ENCODE measurements around the gene SCARB2.

The SCARB2 gene

DNA sequence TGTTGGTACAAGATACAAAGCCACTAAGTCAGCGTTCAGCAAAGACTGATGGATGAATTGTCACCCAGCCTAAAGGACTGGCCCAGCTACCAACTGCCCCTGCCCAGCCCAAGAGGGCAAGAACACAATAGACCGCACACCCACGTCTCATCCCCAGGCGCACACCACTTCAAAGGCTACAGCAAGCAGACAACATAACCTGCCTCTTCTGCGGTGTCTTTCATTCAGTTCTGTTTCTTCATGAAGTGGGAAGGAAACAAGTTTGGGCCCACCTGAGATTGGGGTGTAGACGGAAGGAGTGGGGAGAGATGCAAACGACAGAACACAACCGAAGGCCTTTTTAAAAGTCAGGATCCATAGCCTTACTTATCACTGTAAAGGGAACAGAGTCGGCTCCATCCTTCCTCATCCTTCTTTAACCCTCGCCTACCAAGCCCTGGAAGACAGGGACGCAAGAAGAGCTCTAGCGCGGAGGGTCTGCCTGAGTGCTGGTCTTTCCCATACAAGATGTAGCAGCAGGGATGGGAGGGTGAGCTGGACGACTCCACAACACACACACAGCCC, 691 bp downstream of the SCARB2 start:
- H3K9ac ChIP-seq (ENCODE audit: low read length in 5 of 5) = peak overlapping the region; percentile 75 to 94 (median 90)
- peak overlapping the region; percentile 78 to 99 (median 93) for H3K4me3 ChIP-seq (ENCODE audit: low read depth in 1 of 5, low read length in 5 of 5)
- H3K9me3 ChIP-seq (ENCODE audit: control insufficient read depth in 5 of 5, low read length in 5 of 5) = no peaks in the 10 kb centered on the region
- H3K27me3 ChIP-seq (ENCODE audit: control insufficient read depth in 5 of 5, insufficient read depth in 4 of 5, low read length in 5 of 5) = no peaks in the 10 kb centered on the region
- peak overlapping the region; percentile 95 for H3K27ac ChIP-seq (ENCODE audit: low read depth, low read length)
- H3K4me1 ChIP-seq (ENCODE audit: control insufficient read depth in 5 of 5, insufficient read depth in 5 of 5, low read length in 5 of 5) = peaks cover 12 to 73% (median 63%) of the 10 kb centered on the region in 5 donors
- no peaks in the 10 kb centered on the region for H3K36me3 ChIP-seq (ENCODE audit: control insufficient read depth in 5 of 5, insufficient read depth in 5 of 5, low read length in 5 of 5)

DNA sequence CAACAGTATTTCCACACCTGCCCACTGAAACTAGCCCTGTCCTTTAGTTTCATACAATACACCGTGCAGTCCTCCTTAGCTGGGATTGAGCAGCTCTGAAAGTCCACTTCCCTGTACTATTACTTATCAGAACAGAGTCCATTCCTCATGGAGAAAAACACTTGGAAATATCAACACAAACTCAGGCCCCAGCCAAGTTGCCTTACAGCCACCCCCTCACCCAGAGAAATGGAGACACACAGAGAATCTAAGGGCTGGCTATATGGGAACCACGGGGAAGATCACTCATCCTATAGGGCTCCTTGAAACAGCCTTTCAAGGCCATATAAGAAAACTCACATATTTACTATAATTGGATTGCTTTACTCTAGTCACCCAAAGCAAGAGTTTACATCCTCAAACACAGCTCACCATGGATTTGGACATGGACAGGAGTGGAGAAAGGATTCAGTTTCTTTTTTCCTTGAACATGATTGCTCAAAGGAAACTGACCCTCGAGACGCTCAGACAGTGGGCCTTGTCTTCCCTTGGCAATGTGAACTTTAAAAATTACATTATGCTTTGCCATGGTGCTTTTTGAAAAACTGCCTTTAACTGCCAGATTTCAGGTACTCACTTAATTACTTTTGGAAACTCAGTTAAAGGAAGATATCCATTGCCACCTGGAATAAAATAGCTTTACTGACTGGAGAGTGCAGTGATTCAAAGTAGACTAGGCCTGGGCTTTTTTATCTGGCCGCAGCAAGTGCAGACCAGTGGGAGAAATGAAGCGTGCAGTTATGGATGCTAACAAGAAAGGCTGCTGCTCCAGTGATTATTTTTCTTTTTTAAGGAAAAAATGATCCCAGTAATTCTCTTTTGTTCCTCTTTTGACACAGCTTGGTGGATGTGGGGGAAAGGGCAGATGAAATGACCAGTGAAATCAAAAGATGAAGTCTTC, 1.6 kb downstream of the SCARB2 start:
- Histone ChIP-seq H3K27ac (ENCODE audit: low read depth, low read length) (peak overlapping the region; percentile 95), H3K4me1 (ENCODE audit: control insufficient read depth in 5 of 5, insufficient read depth in 5 of 5, low read length in 5 of 5) (peaks cover 12 to 78% (median 72%) of the 10 kb centered on the region in 5 donors), H3K9ac (ENCODE audit: low read length in 5 of 5) (peak overlapping the region; percentile 57 to 94 (median 90))

DNA sequence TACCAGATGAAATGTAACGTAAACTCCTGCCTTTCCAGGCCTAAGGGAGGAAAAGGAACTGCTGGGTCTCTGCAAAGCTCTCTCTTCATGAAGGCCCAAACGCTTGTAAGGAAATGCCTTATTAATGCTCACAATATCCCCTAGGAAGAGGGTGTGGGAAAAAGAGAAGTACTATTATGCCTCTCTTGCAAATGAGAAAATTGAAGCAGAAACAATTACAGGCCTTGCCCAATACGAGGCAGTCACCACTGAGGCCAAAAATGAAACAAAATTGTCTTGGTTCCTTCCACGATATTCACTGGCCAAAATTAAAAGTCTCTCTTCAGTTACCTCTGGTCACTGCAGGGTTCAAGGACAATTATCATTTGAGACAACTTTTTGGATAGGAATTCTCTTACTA, 3.2 kb downstream of the SCARB2 start:
- Histone ChIP-seq H3K27ac (ENCODE audit: low read depth, low read length) (peak overlapping the region; percentile 95), H3K4me3 (ENCODE audit: low read depth in 1 of 5, low read length in 5 of 5) (peak overlapping the region in 3 of 5 donors; percentile 3 to 38 (median 8)), H3K36me3 (ENCODE audit: control insufficient read depth in 5 of 5, insufficient read depth in 5 of 5, low read length in 5 of 5) (peaks cover 0 to 2% (median 0%) of the 10 kb centered on the region in 5 donors), H3K9me3 (ENCODE audit: control insufficient read depth in 5 of 5, low read length in 5 of 5) (no peaks in the 10 kb centered on the region), H3K9ac (ENCODE audit: low read length in 5 of 5) (peak overlapping the region in 4 of 5 donors; percentile 54 to 90 (median 78)), H3K4me1 (ENCODE audit: control insufficient read depth in 5 of 5, insufficient read depth in 5 of 5, low read length in 5 of 5) (peaks cover 12 to 93% (median 83%) of the 10 kb centered on the region in 5 donors), H3K27me3 (ENCODE audit: control insufficient read depth in 5 of 5, insufficient read depth in 4 of 5, low read length in 5 of 5) (no peaks in the 10 kb centered on the region)

More for the DNA sequence above, 1.6 kb downstream of the SCARB2 start:
- peak overlapping the region; percentile 78 to 99 (median 93) for H3K4me3 ChIP-seq (ENCODE audit: low read depth in 1 of 5, low read length in 5 of 5)
- no peaks in the 10 kb centered on the region for H3K27me3 ChIP-seq (ENCODE audit: control insufficient read depth in 5 of 5, insufficient read depth in 4 of 5, low read length in 5 of 5)
- no peaks in the 10 kb centered on the region for H3K9me3 ChIP-seq (ENCODE audit: control insufficient read depth in 5 of 5, low read length in 5 of 5)
- no peaks in the 10 kb centered on the region for H3K36me3 ChIP-seq (ENCODE audit: control insufficient read depth in 5 of 5, insufficient read depth in 5 of 5, low read length in 5 of 5)

DNA sequence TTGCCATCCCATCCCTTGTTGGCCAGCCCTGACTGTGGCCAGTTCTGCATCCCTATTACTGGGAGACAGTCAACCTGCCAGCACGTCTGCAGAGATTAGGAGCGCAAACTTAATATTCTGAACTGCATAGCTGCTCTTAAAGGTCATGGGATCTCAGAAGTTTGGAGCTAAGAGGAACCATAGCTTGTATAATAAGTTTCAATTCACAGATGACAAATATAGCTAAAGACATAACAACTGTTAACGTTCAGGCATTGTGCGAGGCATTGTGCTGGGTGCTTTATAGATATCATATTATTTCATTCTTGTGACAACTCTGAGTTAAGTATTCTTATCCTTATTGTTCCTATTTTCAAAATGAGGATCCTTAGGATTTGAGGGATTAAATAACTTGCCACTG, 3.7 kb downstream of the SCARB2 start:
- H3K36me3 ChIP-seq (ENCODE audit: control insufficient read depth in 5 of 5, insufficient read depth in 5 of 5, low read length in 5 of 5) = peaks cover 0 to 2% (median 0%) of the 10 kb centered on the region in 5 donors
- H3K9me3 ChIP-seq (ENCODE audit: control insufficient read depth in 5 of 5, low read length in 5 of 5) = no peaks in the 10 kb centered on the region
- peaks cover 12 to 93% (median 87%) of the 10 kb centered on the region in 5 donors for H3K4me1 ChIP-seq (ENCODE audit: control insufficient read depth in 5 of 5, insufficient read depth in 5 of 5, low read length in 5 of 5)
- peak overlapping the region in 3 of 5 donors; percentile 19 to 90 (median 86) for H3K9ac ChIP-seq (ENCODE audit: low read length in 5 of 5)
- no peak overlapping the region for H3K4me3 ChIP-seq (ENCODE audit: low read depth in 1 of 5, low read length in 5 of 5)
- no peaks in the 10 kb centered on the region for H3K27me3 ChIP-seq (ENCODE audit: control insufficient read depth in 5 of 5, insufficient read depth in 4 of 5, low read length in 5 of 5)
- H3K27ac ChIP-seq (ENCODE audit: low read depth, low read length) = peak overlapping the region; percentile 95

DNA sequence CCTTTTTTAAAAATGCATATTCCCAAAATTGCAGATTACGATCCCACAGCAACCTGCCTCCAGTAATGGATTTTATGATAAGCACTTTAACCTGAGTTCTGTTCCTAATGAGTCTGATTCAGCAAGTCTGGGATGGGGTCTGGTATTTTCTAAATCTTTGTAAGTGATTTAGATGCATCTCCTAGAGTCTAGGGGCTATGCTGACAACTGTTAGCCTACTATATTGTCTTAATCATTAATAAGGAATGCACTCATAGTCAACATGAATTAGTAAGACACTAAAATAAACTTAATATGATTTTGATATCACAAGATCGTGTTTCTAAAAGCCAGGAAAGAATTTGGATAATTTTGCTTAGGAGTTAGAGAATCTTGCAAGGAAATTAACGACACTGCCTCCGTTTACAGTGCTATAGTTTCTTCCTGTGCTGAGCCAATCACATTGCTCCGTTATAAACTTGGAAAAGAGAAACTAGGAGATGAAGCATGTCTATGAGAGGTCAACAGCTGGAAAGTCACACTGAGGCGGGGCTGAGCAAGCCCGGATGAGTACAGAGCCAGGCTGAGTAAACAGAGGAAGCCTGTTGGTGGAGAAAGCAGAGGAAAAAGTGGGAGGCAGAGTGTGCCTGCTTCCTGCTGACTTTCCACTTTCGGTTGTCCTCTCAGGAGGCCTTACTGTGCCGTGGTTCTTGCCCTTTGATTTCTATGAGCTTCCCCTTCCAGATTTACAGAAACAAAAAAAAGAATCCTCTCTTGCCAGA, 5.4 kb downstream of the SCARB2 start:
- Histone ChIP-seq H3K9ac (ENCODE audit: low read length in 5 of 5) (peak overlapping the region; percentile 57 to 81 (median 79)), H3K4me3 (ENCODE audit: low read depth in 1 of 5, low read length in 5 of 5) (peak overlapping the region; percentile 36 to 59 (median 43)), H3K27me3 (ENCODE audit: control insufficient read depth in 5 of 5, insufficient read depth in 4 of 5, low read length in 5 of 5) (no peaks in the 10 kb centered on the region), H3K9me3 (ENCODE audit: control insufficient read depth in 5 of 5, low read length in 5 of 5) (no peaks in the 10 kb centered on the region), H3K27ac (ENCODE audit: low read depth, low read length) (peak overlapping the region; percentile 95), H3K36me3 (ENCODE audit: control insufficient read depth in 5 of 5, insufficient read depth in 5 of 5, low read length in 5 of 5) (peaks cover 0 to 3% (median 0%) of the 10 kb centered on the region in 5 donors), H3K4me1 (ENCODE audit: control insufficient read depth in 5 of 5, insufficient read depth in 5 of 5, low read length in 5 of 5) (peaks cover 9 to 93% (median 88%) of the 10 kb centered on the region in 5 donors)

DNA sequence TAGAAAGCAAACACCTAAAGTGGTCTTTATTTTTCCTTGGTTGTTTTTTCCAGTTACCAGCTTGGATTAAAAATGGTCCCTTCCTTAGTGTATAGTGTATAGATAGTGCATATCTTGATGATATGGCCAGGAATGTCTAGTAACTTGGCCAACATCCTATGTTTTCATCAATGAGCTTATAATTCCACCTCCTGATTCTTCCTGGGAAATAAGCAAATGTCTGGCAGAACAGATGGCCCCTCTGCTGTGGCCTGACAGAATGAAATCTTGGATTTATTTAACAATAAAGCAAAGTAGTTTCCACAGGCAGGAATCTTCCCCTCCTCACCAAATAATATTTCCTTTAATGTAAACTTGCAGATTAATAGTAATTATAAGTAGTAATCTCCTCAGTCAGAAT, 6.1 kb downstream of the SCARB2 start:
- peak overlapping the region in 2 of 5 donors; percentile 13 to 56 for H3K9ac ChIP-seq (ENCODE audit: low read length in 5 of 5)
- H3K4me1 ChIP-seq (ENCODE audit: control insufficient read depth in 5 of 5, insufficient read depth in 5 of 5, low read length in 5 of 5) = peaks cover 9 to 93% (median 82%) of the 10 kb centered on the region in 5 donors
- no peaks in the 10 kb centered on the region for H3K9me3 ChIP-seq (ENCODE audit: control insufficient read depth in 5 of 5, low read length in 5 of 5)
- no peak overlapping the region for H3K4me3 ChIP-seq (ENCODE audit: low read depth in 1 of 5, low read length in 5 of 5)
- H3K36me3 ChIP-seq (ENCODE audit: control insufficient read depth in 5 of 5, insufficient read depth in 5 of 5, low read length in 5 of 5) = peaks cover 0 to 4% (median 0%) of the 10 kb centered on the region in 5 donors
- peak overlapping the region; percentile 95 for H3K27ac ChIP-seq (ENCODE audit: low read depth, low read length)
- no peaks in the 10 kb centered on the region for H3K27me3 ChIP-seq (ENCODE audit: control insufficient read depth in 5 of 5, insufficient read depth in 4 of 5, low read length in 5 of 5)

DNA sequence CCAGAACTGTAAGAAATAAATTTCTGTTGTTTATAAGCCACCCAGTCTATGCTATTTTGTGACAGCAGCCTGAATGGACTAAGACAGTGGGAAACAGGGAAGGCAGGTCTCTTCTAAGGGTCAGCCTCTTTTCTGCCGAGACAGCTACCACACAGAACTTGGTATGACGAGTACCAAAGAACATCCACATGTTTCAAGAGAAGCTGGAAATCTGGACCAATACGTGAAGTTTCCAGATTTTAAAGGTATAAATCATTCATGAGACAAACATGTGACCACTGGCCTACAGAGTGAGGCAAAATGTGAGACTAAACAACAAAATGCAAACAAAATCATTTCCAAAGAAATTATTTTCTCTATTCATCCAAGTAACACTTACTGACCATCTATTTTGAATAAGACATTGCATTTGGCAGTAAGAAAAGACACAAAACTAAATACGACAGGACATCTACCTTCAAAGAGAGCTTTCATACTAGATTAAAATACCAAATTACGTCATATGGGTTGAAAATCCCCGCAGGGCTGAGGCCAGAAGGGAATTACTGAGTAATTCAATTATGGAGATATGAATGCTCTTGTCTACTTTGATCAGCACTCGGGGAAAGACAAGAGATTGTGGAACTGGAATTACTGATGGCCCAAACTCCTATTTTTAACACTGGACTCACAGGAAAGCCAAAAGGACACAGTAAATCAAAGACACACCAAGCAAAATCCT, 7.2 kb downstream of the SCARB2 start:
- Histone ChIP-seq H3K9ac (ENCODE audit: low read length in 5 of 5) (peak overlapping the region in 4 of 5 donors; percentile 13 to 45 (median 39)), H3K4me1 (ENCODE audit: control insufficient read depth in 5 of 5, insufficient read depth in 5 of 5, low read length in 5 of 5) (peaks cover 6 to 84% (median 70%) of the 10 kb centered on the region in 5 donors), H3K9me3 (ENCODE audit: control insufficient read depth in 5 of 5, low read length in 5 of 5) (no peaks in the 10 kb centered on the region), H3K36me3 (ENCODE audit: control insufficient read depth in 5 of 5, insufficient read depth in 5 of 5, low read length in 5 of 5) (peaks cover 0 to 4% (median 0%) of the 10 kb centered on the region in 5 donors), H3K27me3 (ENCODE audit: control insufficient read depth in 5 of 5, insufficient read depth in 4 of 5, low read length in 5 of 5) (no peaks in the 10 kb centered on the region), H3K27ac (ENCODE audit: low read depth, low read length) (peak overlapping the region; percentile 95), H3K4me3 (ENCODE audit: low read depth in 1 of 5, low read length in 5 of 5) (no peak overlapping the region)

DNA sequence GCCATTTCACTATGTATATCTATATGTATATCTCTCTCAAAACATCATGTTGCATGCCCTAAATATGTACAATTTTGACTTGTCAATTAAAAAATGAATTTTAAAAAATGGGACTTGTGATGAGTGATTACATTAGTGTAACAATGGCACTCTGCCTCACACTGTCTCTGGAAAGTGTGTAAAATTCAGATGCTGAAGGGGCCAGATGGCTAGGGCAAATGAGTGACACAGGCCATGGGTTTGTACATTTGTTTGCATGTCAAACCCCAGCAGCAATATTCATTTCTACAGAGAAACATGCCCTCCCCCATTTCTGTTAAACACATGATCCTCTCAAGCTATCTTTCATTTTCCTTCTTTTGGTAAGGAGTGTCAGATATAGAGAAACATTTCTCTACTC, 8.1 kb downstream of the SCARB2 start:
- Histone ChIP-seq H3K27ac (ENCODE audit: low read depth, low read length) (peak overlapping the region; percentile 95), H3K27me3 (ENCODE audit: control insufficient read depth in 5 of 5, insufficient read depth in 4 of 5, low read length in 5 of 5) (no peaks in the 10 kb centered on the region), H3K4me1 (ENCODE audit: control insufficient read depth in 5 of 5, insufficient read depth in 5 of 5, low read length in 5 of 5) (peaks cover 3 to 81% (median 69%) of the 10 kb centered on the region in 5 donors), H3K9me3 (ENCODE audit: control insufficient read depth in 5 of 5, low read length in 5 of 5) (no peaks in the 10 kb centered on the region), H3K9ac (ENCODE audit: low read length in 5 of 5) (peak overlapping the region in 3 of 5 donors; percentile 36 to 45 (median 42)), H3K4me3 (ENCODE audit: low read depth in 1 of 5, low read length in 5 of 5) (no peak overlapping the region), H3K36me3 (ENCODE audit: control insufficient read depth in 5 of 5, insufficient read depth in 5 of 5, low read length in 5 of 5) (peaks cover 0 to 4% (median 0%) of the 10 kb centered on the region in 5 donors)

DNA sequence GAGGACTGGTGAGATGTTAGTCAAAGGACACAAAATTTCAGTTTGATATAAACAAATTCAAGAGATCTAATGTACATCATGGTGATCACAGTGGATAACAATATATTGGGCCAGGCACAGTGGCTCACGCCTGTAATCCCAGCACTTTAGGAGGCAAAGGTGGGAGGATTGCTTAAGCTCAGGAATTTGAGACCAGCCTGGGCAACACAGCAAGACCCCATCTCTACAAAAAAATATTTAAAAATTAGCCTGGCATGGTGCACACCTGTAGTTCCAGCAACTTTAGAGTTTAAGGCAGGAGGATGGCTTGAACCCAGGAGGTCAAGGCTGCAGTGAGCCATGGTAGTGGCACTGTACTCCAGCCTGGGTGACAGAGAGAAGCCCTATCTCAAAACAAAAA, 8.7 kb downstream of the SCARB2 start:
- H3K36me3 ChIP-seq (ENCODE audit: control insufficient read depth in 5 of 5, insufficient read depth in 5 of 5, low read length in 5 of 5) = peaks cover 0 to 4% (median 0%) of the 10 kb centered on the region in 5 donors
- H3K9ac ChIP-seq (ENCODE audit: low read length in 5 of 5) = no peak overlapping the region
- H3K4me1 ChIP-seq (ENCODE audit: control insufficient read depth in 5 of 5, insufficient read depth in 5 of 5, low read length in 5 of 5) = peaks cover 6 to 81% (median 69%) of the 10 kb centered on the region in 5 donors
- H3K27ac ChIP-seq (ENCODE audit: low read depth, low read length) = peak overlapping the region; percentile 95
- no peaks in the 10 kb centered on the region for H3K27me3 ChIP-seq (ENCODE audit: control insufficient read depth in 5 of 5, insufficient read depth in 4 of 5, low read length in 5 of 5)
- no peaks in the 10 kb centered on the region for H3K9me3 ChIP-seq (ENCODE audit: control insufficient read depth in 5 of 5, low read length in 5 of 5)
- no peak overlapping the region for H3K4me3 ChIP-seq (ENCODE audit: low read depth in 1 of 5, low read length in 5 of 5)
